Measurements from ENCODE around the gene DPEP2.
"Not testable (repeated sequence)": the region's sequence is repeated elsewhere in the genome, so short reads cannot be mapped to it uniquely, and the experiment has no call there.

Gene DPEP2

GRCh38 chr16:68035227-68035626, 35.9 kb upstream of the DPEP2 start:
- no peak for DNase-seq (ENCODE audit: low read depth)
- no peak overlapping the region for H3K4me3 ChIP-seq (ENCODE audit: low read depth, low read length)
- no peak for TF ChIP-seq CTCF (IDR thresholded peaks at IDR 0.05; ENCODE audit: control insufficient read depth, extremely low read depth, insufficient read depth)

GRCh38 chr16:68033101-68033500, 33.8 kb upstream of the DPEP2 start:
- TF ChIP-seq CTCF (IDR thresholded peaks at IDR 0.05; ENCODE audit: control insufficient read depth, extremely low read depth, insufficient read depth): no peak
- DNase-seq (ENCODE audit: low read depth): no peak
- no peak overlapping the region for H3K4me3 ChIP-seq (ENCODE audit: low read depth, low read length)

- H3K4me3 ChIP-seq (ENCODE audit: low read depth, low read length): no peak overlapping the region
- no peak for DNase-seq (ENCODE audit: low read depth)
- no peak for TF ChIP-seq CTCF (IDR thresholded peaks at IDR 0.05; ENCODE audit: control insufficient read depth, extremely low read depth, insufficient read depth)
Measured at GRCh38 chr16:68031951-68032350, 32.7 kb upstream of the DPEP2 start.

GRCh38 chr16:68030108-68030507, 30.8 kb upstream of the DPEP2 start:
- not testable (repeated sequence) for H3K4me3 ChIP-seq (ENCODE audit: low read depth, low read length)

GRCh38 chr16:68028996-68029395, 29.7 kb upstream of the DPEP2 start:
- TF ChIP-seq CTCF (IDR thresholded peaks at IDR 0.05; ENCODE audit: control insufficient read depth, extremely low read depth, insufficient read depth): no peak
- H3K4me3 ChIP-seq (ENCODE audit: low read depth, low read length): no peak overlapping the region
- DNase-seq (ENCODE audit: low read depth): no peak

More at GRCh38 chr16:68030108-68030507, 30.8 kb upstream of the DPEP2 start:
- not testable (repeated sequence) for DNase-seq (ENCODE audit: low read depth)

GRCh38 chr16:68022728-68023537, 23.6 kb upstream of the DPEP2 start, which contains the start of the genes DDX28 and DUS2:
Gene DDX28, minus strand, starts transcription at chr16:68023232. Its CDS starts 30 bp downstream, at chr16:68023202.
Gene DUS2, plus strand, starts transcription at chr16:68023284. Its CDS starts 14,740 bp downstream, at chr16:68038024.
- DNase-seq (ENCODE audit: low read depth): peak; percentile 78
- H3K4me3 ChIP-seq (ENCODE audit: low read depth, low read length): peak within 1 kb of the TSS; percentile 89
- no peak for TF ChIP-seq CTCF (IDR thresholded peaks at IDR 0.05; ENCODE audit: control insufficient read depth, extremely low read depth, insufficient read depth)

- H3K4me3 ChIP-seq (ENCODE audit: low read depth, low read length): peak overlapping the region; percentile 89
- no peak for DNase-seq (ENCODE audit: low read depth)
- no peak for TF ChIP-seq CTCF (IDR thresholded peaks at IDR 0.05; ENCODE audit: control insufficient read depth, extremely low read depth, insufficient read depth)
Measured at GRCh38 chr16:68022278-68022727, 23.0 kb upstream of the DPEP2 start.
